ENCODE results near the gene FRMD1. TPM values are rescaled to one million over a fixed set of nuclear protein-coding genes. Genes with fewer than 3 reads are reported as not detected.

Gene FRMD1
- total RNA-seq, 1 donor: not detected

DNA sequence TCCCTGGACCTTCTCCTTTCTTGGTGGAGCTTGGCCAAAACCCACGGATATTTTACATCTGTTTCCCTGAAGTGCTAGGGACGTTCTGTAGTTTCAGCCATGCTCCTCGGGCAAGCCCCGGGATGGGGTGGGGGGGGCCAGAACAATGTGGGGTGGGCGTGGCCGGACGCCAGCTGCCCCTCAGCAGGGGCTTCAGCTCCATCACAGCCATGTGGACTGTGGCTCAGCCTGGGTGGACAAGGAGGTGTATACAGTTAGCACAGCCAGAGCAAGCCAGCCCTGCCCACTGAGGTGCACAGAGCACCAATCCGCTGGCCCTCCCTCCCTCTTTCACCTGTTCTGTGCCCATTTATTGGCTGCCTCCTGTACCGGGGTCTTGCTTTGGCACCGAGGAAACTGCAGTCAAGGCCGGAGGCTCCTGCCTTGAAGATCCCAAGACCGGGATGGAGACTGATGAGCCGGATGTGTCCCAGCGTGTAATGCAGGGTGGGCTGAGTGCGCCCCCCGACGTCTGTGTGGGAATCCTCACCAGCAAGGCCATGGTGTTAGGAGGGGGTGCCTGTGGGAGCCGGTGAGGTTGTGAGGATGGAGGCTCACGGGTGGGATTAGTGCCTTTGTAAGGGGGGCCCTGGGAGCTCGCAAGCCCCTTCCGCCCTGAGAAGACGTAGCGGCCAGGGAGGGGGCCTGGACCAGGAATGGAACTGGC lies 28.0 kb downstream of the FRMD1 start:
- no peaks in the 10 kb centered on the region for H3K9me3 ChIP-seq (ENCODE audit: low read depth, low read length)
- H3K27me3 ChIP-seq (ENCODE audit: insufficient read depth, low read length): no peaks in the 10 kb centered on the region
- H3K4me1 ChIP-seq (ENCODE audit: insufficient read depth, low read length): no peaks in the 10 kb centered on the region
- H3K4me3 ChIP-seq (ENCODE audit: low read length): no peak overlapping the region

DNA sequence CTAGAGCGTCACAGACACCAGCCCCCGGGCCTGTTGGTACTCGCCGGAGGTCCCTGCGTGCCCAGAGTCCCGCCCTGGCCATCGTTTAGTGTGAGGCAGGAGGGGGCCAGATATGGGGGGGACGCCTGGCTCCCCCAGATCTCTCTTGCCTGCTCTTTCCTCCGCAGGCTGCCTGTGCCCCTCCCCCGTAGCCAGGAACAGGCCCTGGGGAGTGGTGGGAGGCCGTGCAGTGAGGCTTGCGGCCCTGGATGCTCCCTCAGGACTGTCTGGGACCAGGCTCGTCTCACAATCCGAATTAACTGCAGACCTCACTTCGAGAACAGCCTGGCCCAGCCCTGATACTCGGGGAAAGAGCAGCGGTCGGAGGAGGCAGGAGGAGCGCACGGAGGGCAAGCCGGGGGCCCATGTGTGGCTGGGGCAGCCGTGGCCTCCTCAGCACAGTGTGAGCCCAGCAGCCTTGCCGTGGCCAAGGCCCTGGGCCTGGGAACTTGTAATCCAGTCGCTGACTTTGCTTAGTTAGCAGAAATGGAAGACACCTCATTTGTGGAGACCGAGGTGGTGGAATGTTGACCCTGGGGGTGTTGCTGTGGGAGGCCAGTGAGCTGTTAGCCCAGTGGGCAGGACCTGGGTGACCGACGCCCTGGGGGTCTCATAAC lies 28.7 kb downstream of the FRMD1 start:
- no peak overlapping the region for H3K4me3 ChIP-seq (ENCODE audit: low read length)
- H3K27me3 ChIP-seq (ENCODE audit: insufficient read depth, low read length): no peaks in the 10 kb centered on the region
- H3K9me3 ChIP-seq (ENCODE audit: low read depth, low read length): no peaks in the 10 kb centered on the region
- no peaks in the 10 kb centered on the region for H3K4me1 ChIP-seq (ENCODE audit: insufficient read depth, low read length)

DNA sequence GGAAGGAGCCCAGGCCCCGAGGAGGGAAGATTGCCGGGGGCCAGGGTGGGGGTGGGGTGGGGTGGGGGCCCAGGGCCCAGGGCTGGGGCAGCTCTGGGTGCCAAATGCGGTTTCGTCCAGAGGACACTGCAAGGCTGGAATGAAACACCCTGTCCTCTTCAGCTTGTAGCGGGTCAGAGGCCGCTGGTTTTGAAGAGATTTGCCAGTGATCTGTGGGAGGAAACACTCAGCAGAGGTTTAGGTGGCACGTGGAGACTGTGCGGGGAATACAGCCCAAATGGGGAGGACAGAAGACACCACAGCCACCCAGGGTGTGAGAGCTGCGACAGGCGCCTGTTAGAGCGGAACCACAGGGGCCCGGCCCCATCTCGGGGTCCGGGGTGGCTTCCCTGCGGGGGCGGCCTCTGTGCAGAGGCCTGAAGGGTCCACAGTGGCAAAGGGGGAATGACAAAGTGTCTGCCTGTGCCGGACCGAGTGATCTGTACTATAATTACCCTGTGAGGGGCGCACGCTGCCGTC lies 29.2 kb downstream of the FRMD1 start:
- Histone ChIP-seq H3K4me3 (ENCODE audit: low read length) (no peak overlapping the region), H3K27me3 (ENCODE audit: insufficient read depth, low read length) (no peaks in the 10 kb centered on the region), H3K9me3 (ENCODE audit: low read depth, low read length) (no peaks in the 10 kb centered on the region), H3K4me1 (ENCODE audit: insufficient read depth, low read length) (no peaks in the 10 kb centered on the region)

DNA sequence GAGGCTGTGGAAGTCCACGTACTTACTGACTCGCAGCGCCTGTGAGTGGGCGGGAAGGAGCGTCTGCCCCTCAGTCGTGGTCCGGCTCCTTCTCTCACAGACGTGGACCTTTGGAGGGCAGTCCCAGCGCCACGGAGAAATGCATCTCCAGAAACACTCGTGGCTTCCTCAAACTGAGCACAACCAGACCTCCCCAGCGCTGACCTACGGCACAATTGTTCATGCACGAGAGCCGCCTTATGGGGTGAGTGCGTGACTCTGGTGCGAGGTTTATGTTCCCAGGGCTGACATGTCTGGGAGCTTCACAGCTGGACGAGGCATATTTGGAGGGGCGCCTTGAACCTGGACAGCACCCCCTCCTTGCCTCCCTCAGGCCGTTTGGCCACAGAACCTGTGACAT lies 29.7 kb downstream of the FRMD1 start:
- no peak overlapping the region for H3K4me3 ChIP-seq (ENCODE audit: low read length)

DNA sequence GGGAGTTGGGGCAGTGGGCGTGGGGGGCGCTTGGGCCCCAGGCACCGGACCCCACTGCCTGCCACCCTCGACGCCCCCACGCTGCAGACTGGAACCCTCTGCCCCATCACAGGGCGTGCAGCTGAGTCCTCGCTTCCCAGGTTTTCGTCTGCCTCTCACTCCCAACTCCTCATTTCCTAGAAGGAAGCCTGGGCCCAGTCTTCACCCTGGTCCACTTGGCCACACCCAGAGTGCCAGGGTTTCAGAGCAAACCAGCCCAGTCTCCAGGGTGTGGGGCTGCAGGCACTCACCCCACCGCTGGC lies 30.3 kb downstream of the FRMD1 start:
- Histone ChIP-seq H3K4me3 (ENCODE audit: low read length) (no peak overlapping the region), H3K27me3 (ENCODE audit: insufficient read depth, low read length) (no peaks in the 10 kb centered on the region), H3K4me1 (ENCODE audit: insufficient read depth, low read length) (no peaks in the 10 kb centered on the region), H3K9me3 (ENCODE audit: low read depth, low read length) (no peaks in the 10 kb centered on the region)

More for the DNA sequence above, 29.7 kb downstream of the FRMD1 start:
- no peaks in the 10 kb centered on the region for H3K27me3 ChIP-seq (ENCODE audit: insufficient read depth, low read length)
- no peaks in the 10 kb centered on the region for H3K9me3 ChIP-seq (ENCODE audit: low read depth, low read length)
- H3K4me1 ChIP-seq (ENCODE audit: insufficient read depth, low read length): no peaks in the 10 kb centered on the region

DNA sequence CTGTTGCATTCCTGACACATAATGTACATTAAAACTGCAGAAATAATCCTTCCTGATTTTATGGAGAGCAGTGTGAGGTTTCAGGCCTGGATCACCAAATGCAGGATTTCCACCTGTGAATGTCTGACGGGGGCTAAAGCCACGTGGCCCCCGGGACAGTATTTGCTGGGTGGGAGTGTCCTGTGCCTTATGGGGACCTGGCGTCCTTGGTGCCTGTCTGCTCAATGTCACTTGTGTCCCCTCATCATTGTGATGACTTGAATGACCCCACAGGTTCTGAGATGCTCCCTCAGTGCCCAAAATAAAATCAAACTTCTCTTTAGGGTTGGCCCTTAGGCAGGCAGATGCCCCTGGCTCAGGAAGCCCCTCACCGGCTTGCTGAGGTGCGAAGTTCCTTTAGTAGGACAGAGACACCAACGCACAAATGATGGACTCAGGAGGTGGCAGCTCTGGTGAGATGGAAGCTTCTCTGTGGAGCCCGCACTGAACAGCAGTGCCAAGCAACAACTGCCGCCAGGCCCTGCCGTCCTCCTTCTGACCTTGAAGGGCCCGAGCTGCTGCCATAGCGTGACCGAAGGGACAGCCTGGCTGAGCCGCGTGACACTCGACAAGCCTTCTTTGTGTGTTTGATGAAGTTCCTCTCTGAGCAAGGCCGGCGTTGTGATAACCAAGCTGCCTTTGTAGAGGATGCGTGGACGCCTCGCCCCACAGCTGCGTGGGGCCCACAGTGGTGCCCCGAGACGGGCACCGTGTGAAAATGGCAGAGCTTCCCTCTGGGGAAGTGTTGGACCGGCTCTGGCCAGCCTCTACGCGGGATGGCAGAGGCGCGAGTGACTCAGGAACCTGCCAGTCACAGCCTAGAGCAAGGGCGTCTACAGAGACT lies 30.9 kb downstream of the FRMD1 start:
- H3K4me1 ChIP-seq (ENCODE audit: insufficient read depth, low read length): no peaks in the 10 kb centered on the region

DNA sequence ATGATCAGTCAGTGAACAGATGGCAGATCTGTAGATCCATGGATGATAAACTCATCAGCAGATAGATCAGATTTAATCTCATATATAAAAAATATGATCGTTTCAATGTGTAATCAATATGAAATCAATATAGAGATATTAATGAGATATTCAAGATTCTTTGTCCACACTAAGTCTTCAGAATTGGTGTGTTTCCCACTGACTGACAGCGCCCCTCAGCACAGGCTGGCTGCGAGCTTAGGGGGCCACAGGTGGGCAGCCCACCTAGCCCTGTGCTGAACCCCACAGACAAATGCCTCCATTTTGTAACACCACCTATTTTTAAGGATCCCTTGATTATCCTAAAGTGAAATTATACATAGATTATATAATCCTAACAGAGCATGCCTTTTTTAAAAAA lies 32.3 kb downstream of the FRMD1 start:
- no peaks in the 10 kb centered on the region for H3K27me3 ChIP-seq (ENCODE audit: insufficient read depth, low read length)
- H3K9me3 ChIP-seq (ENCODE audit: low read depth, low read length): no peaks in the 10 kb centered on the region

More for the DNA sequence above, 30.9 kb downstream of the FRMD1 start:
- Histone ChIP-seq H3K9me3 (ENCODE audit: low read depth, low read length) (no peaks in the 10 kb centered on the region), H3K27me3 (ENCODE audit: insufficient read depth, low read length) (no peaks in the 10 kb centered on the region), H3K4me3 (ENCODE audit: low read length) (no peak overlapping the region)

DNA sequence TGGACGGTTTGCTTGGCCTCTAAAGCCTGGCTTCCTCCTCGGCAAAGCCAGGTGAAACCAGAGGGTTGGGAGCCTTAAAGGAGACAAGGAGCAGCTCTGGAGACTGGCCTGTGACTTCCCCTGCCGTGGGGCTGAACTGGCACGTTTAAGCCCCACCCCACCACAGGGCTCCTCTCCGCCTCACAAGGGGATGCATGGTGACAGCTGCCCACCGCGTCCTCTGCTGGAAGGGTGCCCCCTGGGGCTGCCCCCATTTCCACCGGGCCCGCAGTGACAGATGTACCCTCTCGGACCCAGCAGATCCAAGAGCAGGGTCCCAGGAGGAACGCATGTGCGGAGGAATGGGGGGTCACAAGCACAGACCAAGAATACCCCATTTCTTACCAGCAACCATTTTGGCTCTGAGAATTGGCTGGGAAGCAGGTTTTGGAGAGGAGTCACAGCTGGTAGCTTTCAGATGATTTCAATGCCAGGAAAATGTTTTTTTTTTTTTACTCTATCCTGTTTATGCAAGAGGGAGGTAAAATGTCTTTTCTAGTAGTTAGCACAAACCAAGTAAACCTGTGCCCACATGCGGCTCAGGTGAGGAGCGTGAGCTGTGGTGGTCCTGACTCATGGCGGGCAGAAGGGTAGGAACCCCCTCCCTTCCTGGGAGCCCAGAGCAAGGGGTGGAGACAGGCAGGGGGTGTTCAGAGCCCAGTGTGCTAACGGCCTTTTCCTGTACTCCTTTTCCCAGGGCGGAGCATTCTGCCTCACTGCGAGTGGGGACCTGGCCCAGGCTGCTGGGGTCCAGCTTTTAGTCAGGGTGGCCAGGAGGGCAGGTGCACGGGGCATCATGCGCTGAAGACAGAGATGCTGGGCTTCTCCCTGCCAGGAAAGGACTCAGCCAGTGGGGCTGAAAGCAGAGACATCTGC lies 33.0 kb downstream of the FRMD1 start:
- H3K9me3 ChIP-seq (ENCODE audit: low read depth, low read length): no peaks in the 10 kb centered on the region
- H3K27me3 ChIP-seq (ENCODE audit: insufficient read depth, low read length): no peaks in the 10 kb centered on the region
- no peaks in the 10 kb centered on the region for H3K4me1 ChIP-seq (ENCODE audit: insufficient read depth, low read length)
- no peak overlapping the region for H3K4me3 ChIP-seq (ENCODE audit: low read length)

More for the DNA sequence above, 32.3 kb downstream of the FRMD1 start:
- no peak overlapping the region for H3K4me3 ChIP-seq (ENCODE audit: low read length)
- H3K4me1 ChIP-seq (ENCODE audit: insufficient read depth, low read length): no peaks in the 10 kb centered on the region

DNA sequence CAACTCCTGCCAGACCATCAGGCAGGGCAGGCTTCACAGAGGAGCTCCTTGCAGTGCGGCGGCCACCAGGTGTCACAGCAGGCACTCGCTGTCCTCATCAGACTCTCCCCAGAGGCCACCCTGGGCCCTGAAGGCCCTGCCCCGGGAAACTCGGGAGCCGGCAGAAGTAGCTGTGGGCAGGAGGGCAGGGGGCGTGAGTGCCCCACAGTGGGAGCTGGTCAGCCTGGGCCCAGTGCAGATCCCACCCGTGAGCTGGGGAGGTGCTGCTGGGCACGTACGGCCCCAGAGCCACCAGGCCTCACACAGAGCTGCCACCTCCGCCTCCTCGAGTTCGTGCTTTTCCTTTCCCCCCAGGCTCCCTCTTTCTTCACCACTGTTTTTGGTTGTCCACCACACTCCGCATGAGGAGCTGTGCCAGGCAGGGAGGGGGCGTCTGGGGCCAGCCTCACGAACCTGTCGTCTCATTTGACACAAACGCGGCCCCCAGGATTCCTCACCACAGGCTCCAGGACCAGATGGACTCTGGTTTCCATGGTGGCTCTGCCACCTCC lies 33.8 kb downstream of the FRMD1 start:
- Histone ChIP-seq H3K9me3 (ENCODE audit: low read depth, low read length) (no peaks in the 10 kb centered on the region), H3K4me3 (ENCODE audit: low read length) (no peak overlapping the region), H3K27me3 (ENCODE audit: insufficient read depth, low read length) (no peaks in the 10 kb centered on the region), H3K4me1 (ENCODE audit: insufficient read depth, low read length) (no peaks in the 10 kb centered on the region)

DNA sequence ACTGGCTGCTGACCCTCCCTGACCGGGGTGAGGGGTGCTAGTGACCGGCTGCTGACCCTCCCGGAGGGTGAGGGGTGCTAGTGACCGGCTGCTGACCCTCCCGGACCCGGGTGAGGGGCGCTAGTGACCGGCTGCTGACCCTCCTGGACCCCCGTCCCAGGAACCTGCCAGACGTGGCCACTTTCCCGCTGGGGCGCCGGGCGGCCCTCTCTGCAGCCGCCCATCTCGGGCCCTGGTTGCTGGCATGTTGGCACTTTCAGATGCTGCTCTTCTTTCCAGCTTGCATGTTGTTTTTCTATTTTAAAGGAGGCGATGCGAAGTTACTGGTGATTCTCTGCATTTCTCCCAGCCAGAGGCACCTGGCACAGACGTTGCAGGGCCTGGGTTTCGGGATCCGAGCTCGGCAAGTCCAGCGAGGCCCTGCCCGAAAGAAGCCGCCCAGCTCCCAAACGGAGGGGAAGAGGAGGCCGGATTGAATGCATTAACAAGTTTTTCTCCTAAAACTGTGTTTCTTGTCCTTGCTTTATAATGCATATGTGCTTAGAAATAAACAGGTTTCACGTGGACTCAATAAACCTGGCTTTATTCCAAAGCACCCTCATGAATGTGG lies 34.4 kb downstream of the FRMD1 start:
- no peaks in the 10 kb centered on the region for H3K9me3 ChIP-seq (ENCODE audit: low read depth, low read length)
- no peaks in the 10 kb centered on the region for H3K4me1 ChIP-seq (ENCODE audit: insufficient read depth, low read length)
- no peaks in the 10 kb centered on the region for H3K27me3 ChIP-seq (ENCODE audit: insufficient read depth, low read length)
- no peak overlapping the region for H3K4me3 ChIP-seq (ENCODE audit: low read length)

DNA sequence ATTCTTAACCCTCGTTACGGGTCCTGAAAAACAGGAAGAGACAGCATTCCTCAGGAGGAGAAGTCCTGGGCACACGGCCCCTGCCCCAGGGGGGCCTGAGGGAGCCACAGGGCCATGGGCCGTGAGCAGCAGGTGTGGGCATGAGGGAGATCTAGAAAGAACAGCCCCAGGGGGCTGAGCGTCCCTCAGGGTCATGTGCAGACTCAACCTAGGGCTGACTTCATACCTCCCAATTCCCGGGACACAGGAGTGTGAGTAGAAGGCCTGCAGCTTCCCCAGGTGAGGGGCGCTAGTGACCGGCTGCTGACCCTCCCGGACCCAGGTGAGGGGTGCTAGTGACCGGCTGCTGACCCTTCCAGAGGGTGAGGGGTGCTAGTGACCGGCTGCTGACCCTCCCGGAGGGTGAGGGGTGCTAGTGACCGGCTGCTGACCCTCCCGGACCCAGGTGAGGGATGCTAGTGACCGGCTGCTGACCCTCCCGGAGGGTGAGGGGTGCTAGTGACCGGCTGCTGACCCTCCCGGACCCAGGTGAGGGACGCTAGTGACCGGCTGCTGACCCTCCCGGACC lies 35.1 kb downstream of the FRMD1 start:
- H3K4me1 ChIP-seq (ENCODE audit: insufficient read depth, low read length): no peaks in the 10 kb centered on the region
- no peak overlapping the region for H3K4me3 ChIP-seq (ENCODE audit: low read length)
- no peaks in the 10 kb centered on the region for H3K9me3 ChIP-seq (ENCODE audit: low read depth, low read length)
- no peaks in the 10 kb centered on the region for H3K27me3 ChIP-seq (ENCODE audit: insufficient read depth, low read length)

DNA sequence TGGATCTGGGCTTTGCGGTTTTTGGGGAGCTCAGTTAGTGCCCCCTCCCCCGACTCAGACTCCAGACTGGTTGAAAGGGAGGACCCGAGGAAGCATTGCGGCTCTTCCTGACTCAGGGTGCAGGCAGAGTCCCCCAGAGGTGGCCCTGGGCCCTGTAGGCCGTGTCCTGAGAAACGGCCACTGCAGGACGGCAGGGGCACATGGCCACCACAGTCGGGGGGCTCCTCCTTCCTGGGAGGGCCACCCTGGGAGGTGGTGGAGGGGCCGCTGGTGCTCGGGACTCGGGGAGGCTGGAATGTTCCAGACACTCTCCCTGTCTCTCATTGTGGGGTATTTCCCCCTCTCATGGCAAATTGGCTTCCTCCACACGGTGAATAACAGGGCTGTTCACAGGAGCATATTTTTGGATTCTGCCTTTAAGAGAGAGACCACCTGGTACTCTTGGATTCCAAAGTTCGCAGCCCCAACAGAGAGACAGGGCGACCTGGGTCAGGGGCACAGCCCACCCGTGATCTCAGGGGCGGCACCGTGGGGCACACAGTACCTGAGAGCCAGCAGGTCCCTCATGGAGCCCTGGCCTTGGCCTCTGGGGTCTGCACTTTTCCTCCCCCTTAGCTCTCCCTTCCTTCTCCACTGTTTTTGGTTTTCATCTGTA lies 35.7 kb downstream of the FRMD1 start:
- H3K4me1 ChIP-seq (ENCODE audit: insufficient read depth, low read length): no peaks in the 10 kb centered on the region
- H3K27me3 ChIP-seq (ENCODE audit: insufficient read depth, low read length): no peaks in the 10 kb centered on the region
- no peak overlapping the region for H3K4me3 ChIP-seq (ENCODE audit: low read length)
- no peaks in the 10 kb centered on the region for H3K9me3 ChIP-seq (ENCODE audit: low read depth, low read length)

DNA sequence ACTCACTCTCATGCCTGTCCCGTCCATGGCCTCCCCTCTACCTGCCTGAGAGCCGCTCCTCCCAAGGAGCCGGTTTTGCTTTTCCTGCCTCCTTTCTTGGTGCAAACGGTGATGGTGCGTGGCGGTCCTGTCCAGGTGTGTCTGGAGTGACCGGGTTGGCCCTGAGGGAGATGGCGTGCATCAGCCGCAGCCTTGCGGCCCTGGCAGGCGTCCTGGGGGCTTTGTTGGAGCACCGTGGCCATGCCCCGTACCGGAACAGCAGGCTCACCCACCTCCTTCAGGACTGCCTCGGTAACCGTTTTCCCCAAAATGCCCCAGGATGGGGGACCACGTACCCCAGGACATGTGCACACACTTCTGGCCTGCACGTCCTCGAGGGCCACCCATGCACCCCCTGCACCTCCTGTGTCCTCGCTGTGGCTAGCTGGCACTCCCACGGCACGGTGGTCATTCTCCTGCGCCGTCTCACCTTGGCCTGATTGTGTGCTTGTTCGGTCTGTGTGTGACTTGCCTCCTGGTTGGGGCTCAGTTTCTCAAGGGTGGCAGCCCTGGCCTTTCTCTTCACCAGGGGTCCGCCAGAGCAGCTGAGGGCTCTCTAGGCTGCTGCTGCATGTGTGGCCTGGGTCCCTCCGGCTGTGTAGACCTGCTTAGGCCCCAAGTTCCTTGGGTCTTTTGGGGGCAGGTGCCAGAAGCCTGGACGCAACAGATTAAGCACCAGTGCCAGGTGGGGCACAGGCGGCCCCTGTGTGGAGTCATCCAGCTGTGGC lies 36.4 kb downstream of the FRMD1 start:
- H3K4me1 ChIP-seq (ENCODE audit: insufficient read depth, low read length): no peaks in the 10 kb centered on the region
- no peaks in the 10 kb centered on the region for H3K27me3 ChIP-seq (ENCODE audit: insufficient read depth, low read length)
- no peaks in the 10 kb centered on the region for H3K9me3 ChIP-seq (ENCODE audit: low read depth, low read length)
- H3K4me3 ChIP-seq (ENCODE audit: low read length): no peak overlapping the region

All from mononuclear cell (primary cell).